Gastroesophageal sphincter (tissue), 3 donors: Measurements from ENCODE around the gene DMKN.

ENCODE experiments used
- POLR2A ChIP-seq, 2 donors: fragments of 450-650 bp; IDR thresholded peaks; one replicate each; pipeline ENCODE4 v1.6.1; 2017; ENCODE audit warnings: antibody characterized with exemption in 2 of 2, mild to moderate bottlenecking in 2 of 2, moderate library complexity in 1 of 2
- POLR2AphosphoS5 ChIP-seq: sonication (generic); formaldehyde crosslinking; IDR thresholded peaks from one replicate; pipeline ENCODE4 v1.6.1; 2017; ENCODE audit warnings: antibody characterized with exemption
- TF ChIP-seq, protein P1 (sequence below), 4 experiments: fragments of 200-600 bp in 2 of 4; fragments of 450-650 bp in 2 of 4; sonication (generic) in 1 of 4; IDR thresholded peaks; one replicate each; pipeline ENCODE4 v1.5.1; 2017 to 2019; ENCODE audit warnings: antibody characterized with exemption in 4 of 4, mild to moderate bottlenecking in 2 of 4, moderate library complexity in 2 of 4

DNA sequence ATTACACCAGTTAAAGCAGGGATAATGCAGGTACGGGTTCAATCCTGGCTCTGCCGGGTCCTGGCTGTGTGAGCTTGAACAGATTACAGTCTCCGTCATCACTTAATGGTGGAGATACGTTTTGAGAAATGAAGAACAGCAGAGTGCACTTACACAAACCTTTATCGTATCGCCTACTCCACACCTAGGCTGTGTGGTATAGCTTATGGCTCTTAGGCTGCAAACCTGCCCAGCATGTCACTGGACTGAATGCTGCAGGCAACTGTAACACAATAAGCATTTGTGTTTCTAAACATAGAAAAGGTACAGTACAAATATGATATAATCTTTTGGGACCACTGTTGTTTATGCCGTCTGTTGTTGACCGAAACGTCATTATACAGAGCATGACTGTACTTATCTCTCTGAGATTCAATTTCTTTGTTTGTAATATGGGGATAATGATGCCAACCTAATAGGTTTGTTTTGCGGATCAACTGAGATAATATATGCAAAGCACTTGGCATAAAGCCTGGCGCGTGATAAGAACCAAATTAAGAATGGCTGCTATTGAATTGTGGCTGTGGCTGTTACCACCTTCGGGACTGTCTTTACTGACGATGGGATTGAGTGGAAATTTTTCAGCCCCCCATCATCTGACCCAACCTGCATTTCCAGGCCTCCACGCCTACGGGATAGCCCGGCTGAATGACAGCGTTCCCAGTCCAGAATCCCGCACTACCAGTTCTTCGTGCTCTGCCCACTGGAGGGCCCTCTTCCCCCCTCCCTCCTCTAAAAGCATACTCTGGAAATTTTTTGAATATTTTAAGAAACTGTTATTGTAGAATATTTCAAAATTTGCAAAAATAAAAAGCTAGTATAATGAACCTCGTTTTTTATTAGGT lies 34.4 kb downstream of the DMKN start:
- TF ChIP-seq, protein P1, sequence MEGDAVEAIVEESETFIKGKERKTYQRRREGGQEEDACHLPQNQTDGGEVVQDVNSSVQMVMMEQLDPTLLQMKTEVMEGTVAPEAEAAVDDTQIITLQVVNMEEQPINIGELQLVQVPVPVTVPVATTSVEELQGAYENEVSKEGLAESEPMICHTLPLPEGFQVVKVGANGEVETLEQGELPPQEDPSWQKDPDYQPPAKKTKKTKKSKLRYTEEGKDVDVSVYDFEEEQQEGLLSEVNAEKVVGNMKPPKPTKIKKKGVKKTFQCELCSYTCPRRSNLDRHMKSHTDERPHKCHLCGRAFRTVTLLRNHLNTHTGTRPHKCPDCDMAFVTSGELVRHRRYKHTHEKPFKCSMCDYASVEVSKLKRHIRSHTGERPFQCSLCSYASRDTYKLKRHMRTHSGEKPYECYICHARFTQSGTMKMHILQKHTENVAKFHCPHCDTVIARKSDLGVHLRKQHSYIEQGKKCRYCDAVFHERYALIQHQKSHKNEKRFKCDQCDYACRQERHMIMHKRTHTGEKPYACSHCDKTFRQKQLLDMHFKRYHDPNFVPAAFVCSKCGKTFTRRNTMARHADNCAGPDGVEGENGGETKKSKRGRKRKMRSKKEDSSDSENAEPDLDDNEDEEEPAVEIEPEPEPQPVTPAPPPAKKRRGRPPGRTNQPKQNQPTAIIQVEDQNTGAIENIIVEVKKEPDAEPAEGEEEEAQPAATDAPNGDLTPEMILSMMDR (IDR thresholded peaks at IDR 0.05), result no peak
- no peak for TF ChIP-seq POLR2A (IDR thresholded peaks at IDR 0.05)
- TF ChIP-seq POLR2AphosphoS5, result no peak
